ENCODE data around the gene GPC3. TPM values are rescaled to one million over a fixed set of nuclear protein-coding genes. Genes with fewer than 3 reads are reported as not detected.

The GPC3 gene
- polyA plus RNA-seq, 3 donors = not detected

DNA sequence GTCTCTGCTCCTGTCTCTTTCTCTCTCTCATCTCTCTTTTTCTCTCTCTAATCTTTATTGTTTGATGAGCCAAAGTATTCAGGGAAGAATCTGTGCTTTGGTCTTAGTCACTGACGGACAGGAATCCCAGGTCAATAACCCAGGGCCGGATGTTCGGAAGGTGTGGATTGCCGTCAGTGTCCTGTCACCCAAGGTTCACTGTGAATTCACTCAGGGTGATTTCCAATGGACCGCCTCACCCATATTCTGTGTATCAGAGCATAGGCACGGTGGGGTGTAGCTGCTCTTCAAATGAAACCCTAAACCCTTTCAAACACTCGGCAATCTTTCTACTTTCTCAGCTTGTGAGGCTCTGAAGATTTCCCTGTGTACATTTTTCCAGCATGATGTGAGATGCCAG is 425.5 kb downstream of the GPC3 start:
- DNase-seq = no peak
- no peak overlapping the region for H3K4me3 ChIP-seq (replicated peaks in 1 of 3; ENCODE audit: low read depth in 2 of 3, low read length in 3 of 3)
- Mint-ChIP-seq H3K36me3 (no peaks in the 10 kb centered on the region), H3K4me1 (peaks cover 23% of the 10 kb centered on the region), H3K9me3 (peaks cover 5 to 10% (median 7%) of the 10 kb centered on the region in 7 donors), H3K27ac (peak overlapping the region in 1 of 7 donors; percentile 37), H3K27me3 (ENCODE audit: low read depth in 3 of 3) (peaks cover 0 to 3% (median 1%) of the 10 kb centered on the region in 3 donors), H3K4me3 (no peak overlapping the region)
- H3K4me1 ChIP-seq (ENCODE audit: control insufficient read depth in 1 of 2, insufficient read depth in 2 of 2, low read length in 2 of 2) = peaks cover 30 to 32% of the 10 kb centered on the region in 2 donors
- no peaks in the 10 kb centered on the region for H3K36me3 ChIP-seq (replicated peaks in 1 of 2; ENCODE audit: control insufficient read depth in 1 of 2, insufficient read depth in 2 of 2, low read length in 2 of 2)
- WGBS (ENCODE audit: insufficient coverage) = 90% methylated on average over 3 of the region's 7 CpGs
- no peak overlapping the region for H3K9ac ChIP-seq (ENCODE audit: insufficient read depth, low read length, poor library complexity, severe bottlenecking)
- no peaks in the 10 kb centered on the region for H4K20me1 ChIP-seq (ENCODE audit: insufficient read depth, low read length)
- H2AFZ ChIP-seq (ENCODE audit: insufficient read depth, low read depth, low read length, poor library complexity, severe bottlenecking) = no peak overlapping the region
- TF ChIP-seq, protein P1, sequence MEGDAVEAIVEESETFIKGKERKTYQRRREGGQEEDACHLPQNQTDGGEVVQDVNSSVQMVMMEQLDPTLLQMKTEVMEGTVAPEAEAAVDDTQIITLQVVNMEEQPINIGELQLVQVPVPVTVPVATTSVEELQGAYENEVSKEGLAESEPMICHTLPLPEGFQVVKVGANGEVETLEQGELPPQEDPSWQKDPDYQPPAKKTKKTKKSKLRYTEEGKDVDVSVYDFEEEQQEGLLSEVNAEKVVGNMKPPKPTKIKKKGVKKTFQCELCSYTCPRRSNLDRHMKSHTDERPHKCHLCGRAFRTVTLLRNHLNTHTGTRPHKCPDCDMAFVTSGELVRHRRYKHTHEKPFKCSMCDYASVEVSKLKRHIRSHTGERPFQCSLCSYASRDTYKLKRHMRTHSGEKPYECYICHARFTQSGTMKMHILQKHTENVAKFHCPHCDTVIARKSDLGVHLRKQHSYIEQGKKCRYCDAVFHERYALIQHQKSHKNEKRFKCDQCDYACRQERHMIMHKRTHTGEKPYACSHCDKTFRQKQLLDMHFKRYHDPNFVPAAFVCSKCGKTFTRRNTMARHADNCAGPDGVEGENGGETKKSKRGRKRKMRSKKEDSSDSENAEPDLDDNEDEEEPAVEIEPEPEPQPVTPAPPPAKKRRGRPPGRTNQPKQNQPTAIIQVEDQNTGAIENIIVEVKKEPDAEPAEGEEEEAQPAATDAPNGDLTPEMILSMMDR (IDR thresholded peaks at IDR 0.05) = no peak
- no peaks in the 10 kb centered on the region for H3K79me2 ChIP-seq (ENCODE audit: insufficient read depth, low read length)
- no peak overlapping the region for H3K27ac ChIP-seq (ENCODE audit: low read depth in 1 of 2, low read length in 2 of 2)
- no peak overlapping the region for H3K4me2 ChIP-seq (replicated peaks; ENCODE audit: extremely low read depth, low read length, poor library complexity, severe bottlenecking)
- intact Hi-C loops (cut with micrococcal nuclease) = loop anchor here in 1 of 2 donors (10.0 kb wide), 1 partner anchor 45 kb away; no protein-coding TSS in a partner anchor
- H3K9me3 ChIP-seq (replicated peaks in 1 of 2; ENCODE audit: control insufficient read depth in 1 of 2, insufficient read depth in 1 of 2, low read length in 2 of 2) = peaks cover 0 to 3% of the 10 kb centered on the region in 2 donors
- H3K27me3 ChIP-seq (ENCODE audit: control insufficient read depth in 2 of 2, insufficient read depth in 2 of 2, low read length in 2 of 2) = no peaks in the 10 kb centered on the region

DNA sequence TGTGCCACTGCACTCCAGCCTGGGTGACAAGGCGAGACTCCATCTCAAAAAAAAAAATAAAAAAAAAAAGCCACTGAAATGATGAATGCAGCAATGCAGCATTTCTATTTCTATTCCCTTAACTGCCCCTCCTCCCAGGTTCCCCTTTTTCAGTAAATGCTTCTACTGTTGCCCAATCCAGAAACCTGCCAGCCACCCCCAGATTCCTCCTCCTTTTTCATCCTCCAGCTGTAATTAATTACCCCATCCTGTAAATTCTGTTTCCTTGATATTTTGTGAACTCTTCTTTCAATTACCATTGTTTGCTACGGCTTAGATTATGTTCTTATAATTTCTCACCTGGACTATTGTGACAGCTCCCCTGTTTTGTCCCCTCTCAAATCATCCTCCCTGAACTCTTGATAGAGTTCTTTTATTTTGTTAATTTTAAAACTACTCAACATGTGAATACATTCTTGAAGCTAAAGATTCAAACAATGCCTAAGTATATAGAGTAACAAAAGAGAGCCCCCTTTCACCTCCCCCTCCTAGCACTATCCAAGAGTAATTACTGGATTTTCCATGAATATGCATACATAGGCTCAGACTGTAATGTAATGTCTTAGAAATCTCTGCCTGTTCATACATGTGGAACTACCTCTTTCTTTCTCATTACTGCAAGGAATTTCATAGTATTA is 429.5 kb downstream of the GPC3 start:
- Mint-ChIP-seq H3K4me1 (peaks cover 23% of the 10 kb centered on the region), H3K36me3 (peaks cover 0 to 6% of the 10 kb centered on the region in 2 donors), H3K27ac (peak overlapping the region; percentile 90 to 94 (median 92)), H3K4me3 (peak overlapping the region in 1 of 2 donors; percentile 24), H3K27me3 (ENCODE audit: low read depth in 3 of 3) (peaks cover 0 to 3% (median 1%) of the 10 kb centered on the region in 3 donors), H3K9me3 (peaks cover 13 to 21% (median 17%) of the 10 kb centered on the region in 7 donors)
- H3K4me3 ChIP-seq (replicated peaks in 1 of 3; ENCODE audit: low read depth in 2 of 3, low read length in 3 of 3) = no peak overlapping the region
- peak overlapping the region; percentile 57 to 84 for H3K27ac ChIP-seq (ENCODE audit: low read depth in 1 of 2, low read length in 2 of 2)
- no CpG with 5 or more reads among the region's 2 CpGs for WGBS (ENCODE audit: insufficient coverage)
- H3K4me2 ChIP-seq (replicated peaks; ENCODE audit: extremely low read depth, low read length, poor library complexity, severe bottlenecking) = no peak overlapping the region
- intact Hi-C loops (cut with micrococcal nuclease) = loop anchor here in 1 of 2 donors (2.0 to 10.0 kb wide), 2 partner anchors 49 to 91 kb away; no protein-coding TSS in a partner anchor
- H3K36me3 ChIP-seq (replicated peaks in 1 of 2; ENCODE audit: control insufficient read depth in 1 of 2, insufficient read depth in 2 of 2, low read length in 2 of 2) = no peaks in the 10 kb centered on the region
- DNase-seq = peak; percentile 72 to 82 (median 74)
- no peaks in the 10 kb centered on the region for H3K27me3 ChIP-seq (ENCODE audit: control insufficient read depth in 2 of 2, insufficient read depth in 2 of 2, low read length in 2 of 2)
- H3K9ac ChIP-seq (ENCODE audit: insufficient read depth, low read length, poor library complexity, severe bottlenecking) = no peak overlapping the region
- H4K20me1 ChIP-seq (ENCODE audit: insufficient read depth, low read length) = no peaks in the 10 kb centered on the region
- peaks cover 45 to 47% of the 10 kb centered on the region in 2 donors for H3K4me1 ChIP-seq (ENCODE audit: control insufficient read depth in 1 of 2, insufficient read depth in 2 of 2, low read length in 2 of 2)
- no peaks in the 10 kb centered on the region for H3K79me2 ChIP-seq (ENCODE audit: insufficient read depth, low read length)
- H2AFZ ChIP-seq (ENCODE audit: insufficient read depth, low read depth, low read length, poor library complexity, severe bottlenecking) = no peak overlapping the region
- peaks cover 5 to 8% of the 10 kb centered on the region in 2 donors for H3K9me3 ChIP-seq (replicated peaks in 1 of 2; ENCODE audit: control insufficient read depth in 1 of 2, insufficient read depth in 1 of 2, low read length in 2 of 2)
- TF ChIP-seq, protein P1 (IDR thresholded peaks at IDR 0.05) = no peak
